GM23338 (cell line): Measurements from ENCODE around the gene GHRHR. TPM values are rescaled to one million over a fixed set of nuclear protein-coding genes. Genes with fewer than 3 reads are reported as not detected.

Experiments used
- ATAC-seq: fragments of 200-7000 bp; cut with Tn5 transposase; 3 replicates; pipeline ENCODE4 v1.9.1; 2020
- DNase-seq: peaks from one replicate; pipeline ENCODE4 v3.0.0-alpha.2; 2015; ENCODE audit warnings: low spot score
- H2AFZ ChIP-seq: fragments of 200-600 bp; sonication (generic); 2 replicates; pipeline ENCODE4 v1.8.0; 2016; ENCODE audit warnings: antibody characterized with exemption, mild to moderate bottlenecking, moderate library complexity
- H3F3A ChIP-seq: fragments of 200-600 bp; sonication (generic); replicated peaks from 2 replicates; pipeline ENCODE4 v1.8.0; 2017; ENCODE audit warnings: antibody characterized with exemption, mixed run types, low read depth
- H3K27ac ChIP-seq: fragments of 200-600 bp; sonication (generic); 2 replicates; pipeline ENCODE4 v1.6.1; 2016; ENCODE audit warnings: low read depth
- H3K27me3 ChIP-seq: fragments of 200-600 bp; sonication (generic); 2 replicates; pipeline ENCODE4 v1.8.0; 2016; ENCODE audit warnings: mild to moderate bottlenecking, mixed run types, moderate library complexity; ENCODE audit not compliant: insufficient read depth
- H3K36me3 ChIP-seq: fragments of 200-600 bp; sonication (generic); 2 replicates; pipeline ENCODE4 v1.8.0; 2016; ENCODE audit warnings: mild to moderate bottlenecking; ENCODE audit not compliant: insufficient read depth
- H3K4me1 ChIP-seq: fragments of 200-600 bp; sonication (generic); 2 replicates; pipeline ENCODE4 v1.8.0; 2016; ENCODE audit warnings: mild to moderate bottlenecking, moderate library complexity; ENCODE audit not compliant: insufficient read depth
- H3K4me2 ChIP-seq: fragments of 200-600 bp; sonication (generic); 2 replicates; pipeline ENCODE4 v1.7.1; 2017; ENCODE audit warnings: mixed run types
- H3K4me3 ChIP-seq: fragments of 200-600 bp; sonication (generic); 2 replicates; pipeline ENCODE4 v1.6.1; 2016; ENCODE audit warnings: mixed run types
- H3K79me2 ChIP-seq: fragments of 200-600 bp; sonication (generic); replicated peaks from 2 replicates; pipeline ENCODE4 v1.8.0; 2017; ENCODE audit warnings: mild to moderate bottlenecking; ENCODE audit not compliant: insufficient read depth
- H3K9me2 ChIP-seq: fragments of 200-600 bp; sonication (generic); 2 replicates; pipeline ENCODE4 v1.8.0; 2017; ENCODE audit not compliant: insufficient read depth
- H4K20me1 ChIP-seq: fragments of 200-600 bp; sonication (generic); replicated peaks from 2 replicates; pipeline ENCODE4 v1.8.0; 2017; ENCODE audit warnings: mild to moderate bottlenecking; ENCODE audit not compliant: insufficient read depth
- H3K27ac Mint-ChIP-seq: 2 replicates; pipeline ENCODE4 v1.8.0; 2020; ENCODE audit warnings: inconsistent platforms, mild to moderate bottlenecking, moderate library complexity, mixed read lengths
- H3K27me3 Mint-ChIP-seq: 3 replicates; pipeline ENCODE4 v1.8.0; 2022; ENCODE audit warnings: low read depth, mild to moderate bottlenecking, moderate library complexity, mixed read lengths, inconsistent platforms; ENCODE audit not compliant: insufficient read depth, poor library complexity
- H3K36me3 Mint-ChIP-seq: 3 replicates; pipeline ENCODE4 v1.8.0; 2021; ENCODE audit warnings: low read depth, mild to moderate bottlenecking, inconsistent platforms, moderate library complexity, mixed read lengths
- H3K4me1 Mint-ChIP-seq: 3 replicates; pipeline ENCODE4 v1.8.0; 2020; ENCODE audit warnings: mild to moderate bottlenecking, inconsistent platforms, mixed read lengths
- H3K4me3 Mint-ChIP-seq: 3 replicates; pipeline ENCODE4 v1.8.0; 2021; ENCODE audit warnings: moderate library complexity, mild to moderate bottlenecking, inconsistent platforms, mixed read lengths
- H3K9me3 Mint-ChIP-seq: 3 replicates; pipeline ENCODE4 v1.8.0; 2020; ENCODE audit warnings: moderate library complexity, mild to moderate bottlenecking, inconsistent platforms, mixed read lengths
- CREB1 ChIP-seq: fragments of 250-450 bp; sonication (Bioruptor Pico); IDR thresholded peaks from 2 replicates; pipeline ENCODE4 v1.5.0; 2020; ENCODE audit warnings: low read depth, mild to moderate bottlenecking, moderate library complexity
- CTCF ChIP-seq, 2 experiments: fragments of 200-600 bp in 1 of 2; sonication (generic) in 1 of 2; conservative IDR thresholded peaks; 2 replicates each; pipeline versions ENCODE4 v1.5.1 to v1.6.1; 2016 to 2017; ENCODE audit warnings: antibody characterized with exemption in 2 of 2, low read depth in 2 of 2, mild to moderate bottlenecking in 2 of 2, moderate library complexity in 1 of 2
- ETS1 ChIP-seq: IDR thresholded peaks from 2 replicates; pipeline ENCODE4 v1.6.1; 2016; ENCODE audit warnings: antibody characterized with exemption
- EZH2 ChIP-seq: fragments of 200-600 bp; sonication (generic); IDR thresholded peaks from one replicate; pipeline ENCODE4 v1.8.0; 2017; ENCODE audit warnings: antibody characterized with exemption, mild to moderate bottlenecking, low read depth; ENCODE audit not compliant: unreplicated experiment
- EZH2phosphoT487 ChIP-seq: fragments of 200-600 bp; sonication (generic); IDR thresholded peaks from one replicate; pipeline ENCODE4 v1.8.1; 2018; ENCODE audit warnings: antibody characterized with exemption; ENCODE audit not compliant: unreplicated experiment
- JUNB ChIP-seq: IDR thresholded peaks from one replicate; pipeline ENCODE4 v1.6.1; 2016; ENCODE audit warnings: antibody characterized with exemption; ENCODE audit not compliant: unreplicated experiment
- NANOG ChIP-seq: IDR thresholded peaks from 2 replicates; pipeline ENCODE4 v1.6.1; 2016; ENCODE audit warnings: antibody characterized with exemption, borderline replicate concordance
- POLR2AphosphoS5 ChIP-seq: IDR thresholded peaks from 2 replicates; pipeline ENCODE4 v1.6.1; 2016; ENCODE audit warnings: antibody characterized with exemption, low read depth
- REST ChIP-seq: IDR thresholded peaks from one replicate; pipeline ENCODE4 v1.6.1; 2018; ENCODE audit warnings: antibody characterized with exemption; ENCODE audit not compliant: unreplicated experiment
- STAT1 ChIP-seq: IDR thresholded peaks from one replicate; pipeline ENCODE4 v1.6.1; 2016; ENCODE audit warnings: antibody characterized with exemption; ENCODE audit not compliant: unreplicated experiment
- ZNF114 ChIP-seq: fragments of 250-450 bp; sonication (Bioruptor Pico); IDR thresholded peaks from 2 replicates; pipeline ENCODE4 v1.5.0; 2020; ENCODE audit warnings: mild to moderate bottlenecking, moderate library complexity
- ZNF331 ChIP-seq: fragments of 250-450 bp; sonication (Bioruptor Pico); IDR thresholded peaks from 2 replicates; pipeline ENCODE4 v1.5.0; 2020; ENCODE audit warnings: low read depth, mild to moderate bottlenecking, moderate library complexity
- ZNF462 ChIP-seq: fragments of 250-450 bp; sonication (Bioruptor Pico); IDR thresholded peaks from 2 replicates; pipeline ENCODE4 v1.5.0; 2020; ENCODE audit warnings: mild to moderate bottlenecking, moderate library complexity
- polyA plus RNA-seq: library from polyadenylated mRNA; unstranded; fragments of >200 nt; fragmentation: Nextera tagmentation; extraction: Ambion mirVana; gene quantifications from 2 replicates; pipeline ENCODE4 v1.2.1, GENCODE V29; 2016
- total RNA-seq: library from RNA; depleted of rRNA; stranded (reverse); fragments of >200 nt; shearing (Covaris generic); gene quantifications from 2 replicates; pipeline ENCODE4 v1.2.3, GENCODE V29; 2014

Gene GHRHR
- total and polyA plus RNA-seq, 2 experiments from 2014 or later, result 2.2 TPM; not detected in 1

- Histone ChIP-seq H2AFZ (no peak overlapping the region), H3K4me3 (no peak overlapping the region), H4K20me1 (no peaks in the 10 kb centered on the region), H3F3A (no peaks in the 10 kb centered on the region), H3K36me3 (no peaks in the 10 kb centered on the region), H3K27ac (no peak overlapping the region), H3K4me2 (no peak overlapping the region), H3K27me3 (no peaks in the 10 kb centered on the region), H3K9me2 (peaks cover 6% of the 10 kb centered on the region; the same call in 1 of the 2 replicates), H3K4me1 (0 out of 2 replicates have a peak, but pooled peaks cover 6% of the 10 kb centered on the region), H3K79me2 (no peaks in the 10 kb centered on the region)
- Mint-ChIP-seq H3K27ac (no peak overlapping the region), H3K4me3 (no peak overlapping the region), H3K27me3 (peaks cover 8% of the 10 kb centered on the region), H3K9me3 (no peaks in the 10 kb centered on the region), H3K4me1 (peaks cover 7% of the 10 kb centered on the region; the same call in 2 of the 3 replicates), H3K36me3 (no peaks in the 10 kb centered on the region)
- no peak for DNase-seq
- TF ChIP-seq ZNF462 (CRISPR knock-in tag), result no peak
- TF ChIP-seq POLR2AphosphoS5, result no peak
- no peak for TF ChIP-seq EZH2
- no peak for TF ChIP-seq JUNB
- TF ChIP-seq NANOG, result no peak
- TF ChIP-seq STAT1, result no peak
- TF ChIP-seq CREB1 (CRISPR knock-in tag), result no peak
- TF ChIP-seq ETS1, result no peak
- TF ChIP-seq CTCF (conservative IDR thresholded peaks at IDR 0.05; ENCODE audit: low read depth in 2 of 2), result no peak
- no peak for TF ChIP-seq EZH2phosphoT487
- no peak for TF ChIP-seq ZNF114
- no peak for TF ChIP-seq ZNF331 (CRISPR knock-in tag)
- no peak for TF ChIP-seq REST
- ATAC-seq, result no peak
Measured at GRCh38 chr7:30929686-30930085, 34.1 kb upstream of the GHRHR start.
